ENCODE results near the gene GPX4.

GPX4 gene

GRCh38 chr19:1098177-1099051 is 5.4 kb upstream of the GPX4 start:
- H3K27ac ChIP-seq (ENCODE audit: poor library complexity, severe bottlenecking): peak overlapping the region; percentile 62

GRCh38 chr19:1101337-1101698 is 2.5 kb upstream of the GPX4 start:
- Histone ChIP-seq H3K4me1 (ENCODE audit: insufficient read depth, poor library complexity, severe bottlenecking) (peaks cover 29% of the 10 kb centered on the region), H3K4me3 (ENCODE audit: severe bottlenecking) (no peak overlapping the region), H3K36me3 (ENCODE audit: low read depth) (peaks cover 9% of the 10 kb centered on the region), H3K9me3 (ENCODE audit: severe bottlenecking) (no peaks in the 10 kb centered on the region), H3K27ac (ENCODE audit: poor library complexity, severe bottlenecking) (peak overlapping the region; percentile 94), H3K27me3 (ENCODE audit: insufficient read depth, poor library complexity, severe bottlenecking) (no peaks in the 10 kb centered on the region)
- no peak for TF ChIP-seq CTCF (IDR thresholded peaks at IDR 0.05; ENCODE audit: poor library complexity, severe bottlenecking)
- DNase-seq (ENCODE audit: low spot score) (no peak), ATAC-seq (ENCODE audit: low read depth) (no peak)

More at GRCh38 chr19:1098177-1099051, 5.4 kb upstream of the GPX4 start:
- Histone ChIP-seq H3K9me3 (ENCODE audit: severe bottlenecking) (no peaks in the 10 kb centered on the region), H3K4me1 (ENCODE audit: insufficient read depth, poor library complexity, severe bottlenecking) (peaks cover 29% of the 10 kb centered on the region), H3K36me3 (ENCODE audit: low read depth) (peaks cover 4% of the 10 kb centered on the region), H3K27me3 (ENCODE audit: insufficient read depth, poor library complexity, severe bottlenecking) (no peaks in the 10 kb centered on the region), H3K4me3 (ENCODE audit: severe bottlenecking) (no peak overlapping the region)
- ATAC-seq (ENCODE audit: low read depth) (peak; percentile 42), DNase-seq (ENCODE audit: low spot score) (peak; percentile 75)
- TF ChIP-seq CTCF (IDR thresholded peaks at IDR 0.05; ENCODE audit: poor library complexity, severe bottlenecking): no peak

- no peak for TF ChIP-seq CTCF (IDR thresholded peaks at IDR 0.05; ENCODE audit: poor library complexity, severe bottlenecking)
- H3K27ac ChIP-seq (ENCODE audit: poor library complexity, severe bottlenecking): peak overlapping the region; percentile 94
- H3K9me3 ChIP-seq (ENCODE audit: severe bottlenecking): no peaks in the 10 kb centered on the region
- no peaks in the 10 kb centered on the region for H3K27me3 ChIP-seq (ENCODE audit: insufficient read depth, poor library complexity, severe bottlenecking)
- peaks cover 29% of the 10 kb centered on the region for H3K4me1 ChIP-seq (ENCODE audit: insufficient read depth, poor library complexity, severe bottlenecking)
- ATAC-seq (ENCODE audit: low read depth): peak; percentile 38
- peaks cover 21% of the 10 kb centered on the region for H3K36me3 ChIP-seq (ENCODE audit: low read depth)
- DNase-seq (ENCODE audit: low spot score): peak; percentile 88
- H3K4me3 ChIP-seq (ENCODE audit: severe bottlenecking): no peak overlapping the region
Observed at GRCh38 chr19:1102407-1103131, 1.2 kb upstream of the GPX4 start.

GRCh38 chr19:1103132-1103707 is 574 bp upstream of the GPX4 start:
- DNase-seq (ENCODE audit: low spot score) (no peak), ATAC-seq (ENCODE audit: low read depth) (no peak)
- Histone ChIP-seq H3K4me3 (ENCODE audit: severe bottlenecking) (no peak overlapping the region), H3K27me3 (ENCODE audit: insufficient read depth, poor library complexity, severe bottlenecking) (no peaks in the 10 kb centered on the region), H3K9me3 (ENCODE audit: severe bottlenecking) (no peaks in the 10 kb centered on the region), H3K4me1 (ENCODE audit: insufficient read depth, poor library complexity, severe bottlenecking) (peaks cover 29% of the 10 kb centered on the region), H3K27ac (ENCODE audit: poor library complexity, severe bottlenecking) (peak overlapping the region; percentile 94), H3K36me3 (ENCODE audit: low read depth) (peaks cover 24% of the 10 kb centered on the region)
- TF ChIP-seq CTCF (IDR thresholded peaks at IDR 0.05; ENCODE audit: poor library complexity, severe bottlenecking): no peak
